ENCODE data around the gene MAP3K12.

MAP3K12 gene

DNA sequence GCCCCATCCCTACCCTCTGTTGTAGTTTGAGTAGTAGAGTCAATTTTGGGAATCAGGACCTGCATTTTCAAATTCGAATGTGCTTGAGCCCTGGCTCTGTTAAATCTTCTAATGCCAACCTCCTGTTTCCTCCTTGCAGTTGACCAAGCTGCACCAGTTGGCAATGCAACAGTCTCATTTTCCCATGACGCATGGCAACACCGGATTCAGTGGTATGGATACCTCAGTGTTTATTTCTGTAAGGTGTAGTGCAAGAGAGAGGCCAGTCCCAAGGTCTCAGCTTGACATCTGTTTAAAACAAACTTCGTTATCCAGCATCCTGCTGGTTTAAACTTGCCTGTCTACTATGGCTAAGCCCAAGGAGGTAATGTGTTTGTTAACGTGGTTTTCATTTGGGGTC lies 32.2 kb downstream of the MAP3K12 start:
- H3K79me2 ChIP-seq, result peaks cover 30% of the 10 kb centered on the region
- TF ChIP-seq, protein P1, sequence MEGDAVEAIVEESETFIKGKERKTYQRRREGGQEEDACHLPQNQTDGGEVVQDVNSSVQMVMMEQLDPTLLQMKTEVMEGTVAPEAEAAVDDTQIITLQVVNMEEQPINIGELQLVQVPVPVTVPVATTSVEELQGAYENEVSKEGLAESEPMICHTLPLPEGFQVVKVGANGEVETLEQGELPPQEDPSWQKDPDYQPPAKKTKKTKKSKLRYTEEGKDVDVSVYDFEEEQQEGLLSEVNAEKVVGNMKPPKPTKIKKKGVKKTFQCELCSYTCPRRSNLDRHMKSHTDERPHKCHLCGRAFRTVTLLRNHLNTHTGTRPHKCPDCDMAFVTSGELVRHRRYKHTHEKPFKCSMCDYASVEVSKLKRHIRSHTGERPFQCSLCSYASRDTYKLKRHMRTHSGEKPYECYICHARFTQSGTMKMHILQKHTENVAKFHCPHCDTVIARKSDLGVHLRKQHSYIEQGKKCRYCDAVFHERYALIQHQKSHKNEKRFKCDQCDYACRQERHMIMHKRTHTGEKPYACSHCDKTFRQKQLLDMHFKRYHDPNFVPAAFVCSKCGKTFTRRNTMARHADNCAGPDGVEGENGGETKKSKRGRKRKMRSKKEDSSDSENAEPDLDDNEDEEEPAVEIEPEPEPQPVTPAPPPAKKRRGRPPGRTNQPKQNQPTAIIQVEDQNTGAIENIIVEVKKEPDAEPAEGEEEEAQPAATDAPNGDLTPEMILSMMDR (IDR thresholded peaks at IDR 0.05), result no peak
- no peak overlapping the region for H3K27ac ChIP-seq
- no peaks in the 10 kb centered on the region for H3K27me3 ChIP-seq (ENCODE audit: control insufficient read depth, insufficient read depth, low read length)
- no peak overlapping the region for H2AFZ ChIP-seq
- no peak overlapping the region for H3K9ac ChIP-seq
- no peaks in the 10 kb centered on the region for H3K36me3 ChIP-seq (ENCODE audit: control insufficient read depth, insufficient read depth, low read length)
- no peak overlapping the region for H3K4me3 ChIP-seq (ENCODE audit: low read depth, low read length)
- no peak overlapping the region for H3K4me2 ChIP-seq (ENCODE audit: low read length)
- H3K4me1 ChIP-seq, result peaks cover 7% of the 10 kb centered on the region
- H3K9me3 ChIP-seq (ENCODE audit: control insufficient read depth, low read length), result no peaks in the 10 kb centered on the region

DNA sequence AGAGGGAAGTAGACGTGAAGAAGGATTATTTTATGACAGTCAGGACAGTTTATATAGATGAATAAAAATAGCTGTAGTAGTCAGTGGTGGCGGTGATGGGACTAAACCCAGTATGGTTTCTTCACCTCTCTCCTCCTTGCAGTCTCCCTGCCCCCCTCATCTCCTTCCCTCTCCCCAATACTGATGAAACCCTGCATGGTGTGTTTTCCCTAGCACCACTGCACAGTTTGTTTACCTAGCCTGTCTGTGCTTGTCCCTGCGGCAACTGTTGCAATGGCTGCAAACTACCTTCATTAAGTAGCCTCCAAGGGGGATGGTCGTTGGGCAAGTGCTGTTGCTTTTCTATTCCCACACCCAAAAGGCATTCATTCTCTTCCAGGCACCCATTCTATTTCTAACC lies 32.6 kb downstream of the MAP3K12 start:
- no peaks in the 10 kb centered on the region for H3K36me3 ChIP-seq (ENCODE audit: control insufficient read depth, insufficient read depth, low read length)
- H3K27me3 ChIP-seq (ENCODE audit: control insufficient read depth, insufficient read depth, low read length), result no peaks in the 10 kb centered on the region
- no peak overlapping the region for H3K4me3 ChIP-seq (ENCODE audit: low read depth, low read length)
- no peak overlapping the region for H3K9ac ChIP-seq
- H3K4me1 ChIP-seq, result peaks cover 3% of the 10 kb centered on the region
- no peak overlapping the region for H3K27ac ChIP-seq
- H2AFZ ChIP-seq, result no peak overlapping the region
- no peaks in the 10 kb centered on the region for H3K9me3 ChIP-seq (ENCODE audit: control insufficient read depth, low read length)
- no peak overlapping the region for H3K4me2 ChIP-seq (ENCODE audit: low read length)
- H3K79me2 ChIP-seq, result peaks cover 30% of the 10 kb centered on the region
- TF ChIP-seq, protein P1 (IDR thresholded peaks at IDR 0.05), result no peak

DNA sequence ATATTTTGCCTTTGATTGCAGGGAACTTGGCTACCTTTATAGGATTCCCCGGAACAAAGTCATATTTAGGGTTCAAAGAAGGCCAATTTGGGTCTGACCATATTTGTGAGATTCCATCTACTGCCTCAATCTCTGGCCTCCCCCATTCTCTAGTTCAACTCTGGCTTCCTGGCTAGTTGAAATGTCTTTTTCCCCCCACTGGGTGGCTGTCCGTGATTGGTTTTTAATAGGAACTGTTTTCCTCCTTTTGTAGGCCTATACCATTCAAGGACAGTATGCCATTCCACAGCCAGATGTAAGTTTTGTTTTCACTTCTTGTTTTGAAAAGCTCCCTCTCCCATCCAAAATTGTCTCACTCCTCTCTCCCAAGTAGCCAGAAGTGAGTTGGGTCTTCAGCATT lies 33.6 kb downstream of the MAP3K12 start:
- TF ChIP-seq, protein P1 (IDR thresholded peaks at IDR 0.05), result no peak
- Histone ChIP-seq H3K27ac (no peak overlapping the region), H3K36me3 (ENCODE audit: control insufficient read depth, insufficient read depth, low read length) (no peaks in the 10 kb centered on the region), H2AFZ (no peak overlapping the region), H3K9ac (no peak overlapping the region), H3K4me1 (peaks cover 11% of the 10 kb centered on the region), H3K9me3 (ENCODE audit: control insufficient read depth, low read length) (no peaks in the 10 kb centered on the region), H3K79me2 (peaks cover 36% of the 10 kb centered on the region), H3K27me3 (ENCODE audit: control insufficient read depth, insufficient read depth, low read length) (no peaks in the 10 kb centered on the region), H3K4me3 (ENCODE audit: low read depth, low read length) (no peak overlapping the region), H3K4me2 (ENCODE audit: low read length) (no peak overlapping the region)

DNA sequence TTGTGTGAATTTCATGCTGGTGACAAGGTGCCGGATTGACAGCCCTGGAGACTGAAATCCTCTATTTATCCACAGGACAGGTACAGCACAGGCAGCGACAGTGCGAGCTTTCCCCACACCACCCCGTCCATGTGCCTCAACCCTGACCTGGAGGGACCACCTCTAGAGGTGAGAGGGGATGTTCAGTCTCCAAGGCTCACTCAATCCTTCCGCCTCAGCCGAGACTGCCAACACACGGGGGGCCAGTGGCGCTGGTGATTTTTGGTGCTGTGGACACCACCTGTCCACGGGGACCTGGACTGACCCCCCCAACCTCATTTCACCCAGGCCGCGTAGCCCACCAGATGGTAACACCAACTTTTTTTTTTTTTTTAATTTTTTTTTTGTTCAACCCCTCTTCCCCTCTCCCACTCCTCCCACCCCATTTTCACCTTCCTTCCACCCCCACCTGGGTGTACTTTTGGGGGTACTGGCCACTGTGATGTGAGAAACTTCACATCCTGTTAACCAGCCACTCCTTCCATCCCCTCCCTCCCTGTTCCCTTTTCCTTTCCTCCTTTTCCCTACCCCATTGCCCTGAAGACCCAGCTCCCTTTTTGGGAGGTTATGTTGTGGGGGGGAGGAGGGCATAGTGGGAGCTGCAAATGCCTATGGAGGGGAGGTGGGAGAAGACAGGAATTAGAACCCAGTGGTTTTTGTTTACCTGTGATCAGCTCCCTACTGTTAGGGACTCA lies 34.4 kb downstream of the MAP3K12 start:
- H3K4me1 ChIP-seq, result peaks cover 13% of the 10 kb centered on the region
- no peaks in the 10 kb centered on the region for H3K27me3 ChIP-seq (ENCODE audit: control insufficient read depth, insufficient read depth, low read length)
- no peak overlapping the region for H3K9ac ChIP-seq
- no peak overlapping the region for H2AFZ ChIP-seq
- H3K9me3 ChIP-seq (ENCODE audit: control insufficient read depth, low read length), result no peaks in the 10 kb centered on the region
- no peak overlapping the region for H3K4me3 ChIP-seq (ENCODE audit: low read depth, low read length)
- no peak overlapping the region for H3K4me2 ChIP-seq (ENCODE audit: low read length)
- TF ChIP-seq, protein P1 (IDR thresholded peaks at IDR 0.05), result no peak
- no peaks in the 10 kb centered on the region for H3K36me3 ChIP-seq (ENCODE audit: control insufficient read depth, insufficient read depth, low read length)
- H3K79me2 ChIP-seq, result peaks cover 44% of the 10 kb centered on the region
- no peak overlapping the region for H3K27ac ChIP-seq

Measured in parathyroid adenoma (tissue), 2 donors.